Stimulated activated CD4-positive, alpha-beta T cell treated with anti-CD3 and anti-CD28 coated beads, TNF-alpha, amount 100 ng/mL, for 4 hours (primary cell): Measurements from ENCODE around the gene MYOF.
"Not testable (repeated sequence)": the region's sequence is repeated elsewhere in the genome, so short reads cannot be mapped to it uniquely, and the experiment has no call there.

Source experiments
- DNase-seq, 3 experiments: peaks; one replicate each; pipeline ENCODE4 v3.0.0-alpha.2; 2020; ENCODE audit warnings: low read depth in 3 of 3

Gene MYOF

GRCh38 chr10:93434991-93435491 is 47.1 kb downstream of the MYOF start:
- no peak for DNase-seq

DNA sequence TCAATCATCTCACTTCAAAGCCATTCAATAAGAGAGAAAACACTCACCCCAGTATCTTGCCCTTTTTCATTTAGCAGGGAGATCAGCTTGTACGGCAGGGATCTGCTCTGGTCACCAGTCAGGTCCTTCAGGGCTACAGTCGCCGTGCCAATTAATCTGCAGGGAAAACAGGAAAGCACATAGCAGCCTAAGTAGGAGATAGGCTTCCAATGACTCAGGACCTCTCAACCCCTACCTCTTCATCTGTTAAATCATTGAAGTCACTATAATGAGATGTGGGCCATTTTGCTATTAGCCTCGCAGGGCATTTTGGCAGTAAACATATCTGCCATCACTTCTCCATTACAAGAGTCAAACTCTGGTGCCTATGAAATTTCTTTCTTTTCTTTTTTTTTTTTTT is 50.8 kb downstream of the MYOF start:
- no peak for DNase-seq

DNA sequence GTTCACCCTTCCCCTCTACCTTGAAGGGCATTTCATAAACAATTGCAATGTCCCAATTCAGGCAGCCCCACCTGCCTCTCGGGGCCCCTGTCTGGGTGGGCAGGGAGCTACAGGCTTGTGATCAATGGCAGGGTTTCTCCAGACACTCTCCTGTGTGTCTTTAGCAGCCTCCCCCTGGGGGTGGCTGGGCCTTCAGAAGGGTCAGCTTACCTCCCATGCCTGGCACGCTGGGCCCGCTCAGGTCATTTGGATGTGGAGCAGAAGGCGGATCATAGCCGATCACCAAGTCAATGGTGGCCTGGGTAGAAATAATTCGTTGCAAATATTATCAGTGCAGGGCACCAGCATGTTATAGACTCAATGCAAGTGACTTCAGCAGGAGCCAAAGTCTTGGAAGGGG is 56.3 kb downstream of the MYOF start:
- DNase-seq: no peak

GRCh38 chr10:93422118-93422517 is 60.0 kb downstream of the MYOF start:
- no peak for DNase-seq

DNA sequence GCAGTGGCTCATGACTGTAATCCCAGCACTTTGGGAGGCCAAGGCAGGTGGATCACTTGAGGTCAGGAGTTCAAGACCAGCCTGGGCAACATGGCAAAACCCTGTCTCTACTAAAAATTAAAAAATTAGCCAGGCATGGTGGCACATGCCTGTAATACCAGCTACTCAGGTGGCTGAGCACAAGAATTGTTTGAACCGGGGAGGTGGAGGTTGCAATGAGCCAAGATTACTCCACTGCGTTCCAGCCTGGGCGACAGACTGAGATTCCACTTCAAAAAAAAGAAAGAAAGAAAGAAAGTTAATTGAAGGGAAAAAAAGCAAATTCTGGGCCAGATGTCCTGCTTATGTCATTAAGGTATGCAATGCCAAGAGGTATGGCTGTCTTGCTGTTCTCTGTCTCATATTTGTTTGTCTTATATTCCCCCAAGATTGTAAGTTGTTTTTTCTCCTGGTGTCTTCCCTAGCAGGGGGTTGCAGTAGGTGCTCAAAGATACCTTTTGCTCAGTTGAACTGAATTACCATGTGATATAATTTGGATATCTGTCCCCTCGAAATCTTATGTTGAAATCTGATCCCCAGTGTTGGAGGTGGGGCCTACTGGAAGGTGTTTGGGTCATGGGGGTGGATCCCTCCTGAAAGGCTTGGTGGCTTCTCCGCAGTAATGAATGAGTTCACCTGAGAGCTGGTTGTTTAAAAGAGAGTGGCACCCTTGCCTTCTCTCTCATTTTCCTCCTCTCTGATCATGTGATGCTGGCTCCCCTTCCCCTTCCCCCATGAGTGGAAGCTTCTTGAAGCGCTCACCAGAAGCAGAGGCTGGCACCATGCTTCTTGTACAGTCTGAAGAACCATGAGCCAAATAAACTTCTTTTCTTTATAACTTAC is 60.9 kb downstream of the MYOF start:
- no peak for DNase-seq

DNA sequence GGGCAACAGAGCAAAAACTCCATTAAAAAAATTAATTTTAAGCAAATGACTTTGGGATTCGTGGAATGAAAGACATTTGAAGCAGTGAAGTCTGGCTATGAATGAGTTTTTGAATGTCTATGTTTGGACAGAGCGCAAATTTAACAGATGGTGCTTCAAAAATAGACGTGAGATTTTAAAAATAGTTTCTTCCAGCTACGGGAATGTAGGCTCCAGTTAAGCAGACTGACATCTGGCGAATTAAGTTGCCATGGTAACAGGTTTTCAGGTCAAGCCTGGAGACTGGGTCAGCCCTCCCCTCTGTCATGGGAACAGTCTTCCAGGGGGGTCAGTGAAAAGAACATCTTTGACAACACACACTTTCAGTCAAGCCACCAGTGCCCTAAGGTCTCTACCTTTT is 62.0 kb downstream of the MYOF start:
- no peak for DNase-seq

DNA sequence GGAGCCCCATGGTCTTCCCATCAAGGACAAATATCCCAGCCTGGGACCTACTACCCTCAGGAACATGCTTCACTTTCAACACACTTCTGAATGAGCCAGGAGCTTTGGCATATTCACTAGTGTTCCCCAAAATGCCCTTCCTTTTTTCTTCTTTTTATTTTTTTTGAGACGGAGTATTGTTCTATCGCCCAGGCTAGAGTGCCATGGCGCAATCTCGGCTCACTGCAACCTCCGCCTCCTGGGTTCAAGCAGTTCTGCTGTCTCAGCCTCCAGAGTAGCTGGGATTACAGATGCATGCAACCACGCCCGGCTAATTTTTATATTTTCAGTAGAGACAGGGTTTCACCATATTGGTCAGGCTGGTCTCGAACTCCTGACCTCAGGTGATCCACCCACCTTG is 63.1 kb downstream of the MYOF start:
- DNase-seq: not testable (repeated sequence)

DNA sequence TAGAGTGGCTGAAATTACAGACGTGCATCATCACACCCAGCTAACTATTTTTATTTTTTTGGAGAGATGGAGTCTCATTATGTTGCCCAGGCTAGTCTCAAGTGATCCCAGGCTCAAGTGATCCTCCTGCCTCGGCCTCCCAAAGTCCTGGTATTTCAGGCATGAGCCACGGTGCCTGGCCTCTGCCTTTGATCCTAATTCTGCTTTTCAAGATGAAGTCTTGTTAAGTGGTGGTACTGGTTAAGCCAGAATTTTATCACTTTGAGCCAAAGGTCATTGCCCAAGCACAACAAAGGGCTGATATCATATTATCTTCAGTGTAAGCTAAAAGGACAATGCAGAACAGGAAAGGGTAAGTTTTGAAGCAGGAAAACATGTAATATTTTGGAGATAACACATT is 64.2 kb downstream of the MYOF start:
- no peak for DNase-seq

DNA sequence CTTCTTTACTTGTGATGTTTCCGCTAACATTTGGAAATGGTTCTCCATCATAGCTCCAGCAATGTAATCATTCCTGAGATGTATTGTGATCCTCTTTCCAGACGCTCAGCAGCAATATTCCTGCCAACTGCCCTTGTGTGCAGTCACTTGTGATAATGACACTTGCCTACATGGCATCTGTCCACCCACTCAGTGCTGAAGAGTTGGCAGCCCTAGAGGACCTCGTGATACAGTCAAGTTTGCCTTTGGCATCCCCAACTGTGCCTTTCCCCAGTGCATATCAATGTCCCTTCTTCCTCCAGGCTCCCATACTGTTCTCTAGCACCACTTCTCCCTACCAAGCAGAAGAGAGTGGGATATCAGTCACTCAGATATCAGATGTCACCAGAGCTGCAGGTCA is 64.9 kb downstream of the MYOF start:
- DNase-seq: no peak

- DNase-seq: no peak
These were observed 65.3 kb downstream of the MYOF start for GRCh38 chr10:93416824-93417223.

GRCh38 chr10:93415693-93416092 is 66.4 kb downstream of the MYOF start:
- no peak for DNase-seq

DNA sequence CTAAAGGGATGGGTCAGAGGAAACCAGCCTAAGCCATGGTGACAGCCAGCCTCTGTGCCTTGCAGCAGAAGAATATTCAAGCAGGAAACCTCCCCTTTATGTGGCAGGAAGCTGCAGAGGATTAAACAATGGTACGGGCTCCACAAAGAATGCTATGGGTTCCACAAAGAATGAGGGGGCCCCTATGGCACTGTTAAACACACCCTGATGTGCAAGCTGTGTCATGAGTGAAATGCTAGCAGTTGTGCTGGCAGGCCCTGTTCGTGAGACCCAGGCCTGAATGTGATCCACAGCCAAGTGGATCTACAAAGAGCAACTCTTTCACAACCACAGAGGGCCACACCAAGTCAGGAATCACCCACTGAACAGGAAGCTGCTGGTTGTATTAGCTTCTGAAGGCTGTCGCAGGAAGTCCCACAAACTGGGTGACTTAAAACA is 68.9 kb downstream of the MYOF start:
- no peak for DNase-seq

DNA sequence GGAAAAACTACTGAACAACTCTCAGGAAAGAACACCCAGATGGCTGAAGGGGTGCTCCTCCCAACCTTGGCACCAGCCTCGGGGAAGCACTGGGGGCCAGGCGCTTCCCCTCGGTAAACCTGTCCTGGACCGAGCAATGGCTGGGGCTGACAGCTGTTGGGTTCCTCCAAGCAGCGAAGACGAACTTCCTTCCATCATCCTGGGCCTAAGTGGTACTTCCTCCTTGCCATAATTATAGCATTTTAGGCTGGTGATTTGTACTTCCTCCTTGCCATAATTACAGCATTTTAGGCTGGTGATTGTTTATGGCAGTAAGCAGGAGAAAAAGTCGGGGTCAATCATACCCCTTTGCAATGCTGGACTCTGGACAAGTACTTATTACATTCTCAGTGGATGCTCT is 69.3 kb downstream of the MYOF start:
- no peak for DNase-seq

DNA sequence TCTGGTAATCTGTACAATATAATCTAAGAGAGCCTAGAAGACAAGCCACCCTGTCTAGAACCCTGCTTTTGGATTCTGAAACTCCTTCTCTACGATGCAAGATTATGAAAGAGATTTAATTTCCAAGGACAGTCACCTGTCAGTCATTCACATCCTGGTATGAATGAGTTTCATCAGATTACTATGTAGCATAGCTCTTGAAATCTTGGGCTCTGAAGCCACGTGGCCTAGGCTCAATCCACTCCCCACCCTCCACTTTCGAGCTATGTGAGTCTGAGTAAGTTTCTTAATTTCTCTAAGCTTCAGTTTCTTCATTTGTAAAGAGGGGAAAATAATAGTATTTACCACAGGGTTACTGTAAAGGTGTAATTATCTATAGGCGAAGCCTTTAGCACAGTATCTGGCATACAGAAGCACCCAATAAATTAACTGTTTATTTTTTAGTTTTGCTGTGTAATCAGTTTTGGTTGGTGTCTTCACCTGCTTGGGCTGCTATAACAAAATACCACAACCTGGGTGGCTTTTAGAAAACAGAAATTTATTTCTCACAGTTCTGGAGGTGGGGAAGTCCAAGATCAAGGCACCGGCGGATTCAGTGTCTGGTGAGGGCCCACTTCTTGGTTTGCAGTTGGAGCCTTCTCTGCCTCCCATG is 71.3 kb downstream of the MYOF start:
- no peak for DNase-seq

DNA sequence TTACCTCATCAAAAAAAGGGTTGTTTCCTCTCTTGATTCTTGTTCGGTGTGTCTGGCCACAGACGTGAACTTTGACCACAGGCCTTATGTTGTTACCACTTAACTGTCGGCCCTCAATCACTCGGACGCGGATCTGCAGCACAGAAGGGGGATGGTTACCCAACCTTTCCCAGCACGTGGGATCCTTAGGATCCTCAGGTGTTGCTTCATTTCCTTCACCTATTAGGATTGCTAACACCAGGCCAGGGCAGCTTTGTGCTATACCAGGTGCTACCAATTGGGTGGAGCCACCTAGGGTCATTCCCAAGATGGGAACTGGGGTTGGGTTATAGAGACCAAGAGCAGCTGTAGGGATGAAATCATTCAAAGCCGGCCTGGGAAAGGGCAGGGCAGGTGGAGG is 73.4 kb downstream of the MYOF start:
- DNase-seq: no peak

- no peak for DNase-seq
These were observed 75.6 kb downstream of the MYOF start for GRCh38 chr10:93406364-93407145.

- DNase-seq: no peak
These were observed 78.1 kb downstream of the MYOF start for GRCh38 chr10:93404048-93404354.

DNA sequence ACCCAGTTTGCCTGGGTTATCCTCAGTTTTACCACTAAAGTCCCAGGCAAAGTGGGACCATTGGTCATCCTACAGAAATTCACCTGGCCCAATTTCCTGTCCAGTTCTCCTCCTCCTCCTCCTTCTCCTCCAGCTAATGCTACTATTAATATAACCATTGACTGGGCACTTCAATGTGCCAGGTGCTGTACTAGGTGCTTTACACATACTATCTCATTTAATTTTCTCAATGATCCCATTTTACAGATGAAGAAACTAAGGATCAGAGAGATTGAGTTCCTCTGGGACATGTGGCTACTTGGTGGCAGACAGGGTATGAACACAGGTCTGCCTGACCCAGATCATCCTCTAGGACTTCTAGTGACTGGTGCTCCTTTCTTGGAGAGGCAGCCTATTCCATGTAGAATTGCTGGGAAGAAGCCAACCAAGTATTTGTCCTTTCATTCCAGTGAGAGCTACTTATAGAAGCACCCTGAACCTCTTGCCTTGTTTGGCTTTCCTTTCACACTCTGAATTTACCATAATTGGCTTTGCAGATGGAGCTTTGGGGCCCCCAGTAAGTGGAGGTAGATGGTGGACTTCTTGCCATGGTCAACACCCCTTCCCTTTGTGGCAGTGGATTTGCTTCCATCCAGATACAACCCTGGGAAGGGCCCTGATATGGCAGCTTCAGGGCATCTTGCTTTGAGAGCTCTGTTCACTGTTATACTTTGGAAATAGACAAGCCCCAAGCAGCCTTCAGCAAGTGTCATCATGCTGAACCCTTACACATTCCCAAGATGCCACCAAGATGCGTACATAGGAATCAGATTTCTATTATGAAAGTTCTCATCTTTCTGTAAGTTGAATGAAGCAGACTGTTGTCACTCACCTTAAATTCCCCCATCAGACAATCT is 78.7 kb downstream of the MYOF start:
- no peak for DNase-seq

DNA sequence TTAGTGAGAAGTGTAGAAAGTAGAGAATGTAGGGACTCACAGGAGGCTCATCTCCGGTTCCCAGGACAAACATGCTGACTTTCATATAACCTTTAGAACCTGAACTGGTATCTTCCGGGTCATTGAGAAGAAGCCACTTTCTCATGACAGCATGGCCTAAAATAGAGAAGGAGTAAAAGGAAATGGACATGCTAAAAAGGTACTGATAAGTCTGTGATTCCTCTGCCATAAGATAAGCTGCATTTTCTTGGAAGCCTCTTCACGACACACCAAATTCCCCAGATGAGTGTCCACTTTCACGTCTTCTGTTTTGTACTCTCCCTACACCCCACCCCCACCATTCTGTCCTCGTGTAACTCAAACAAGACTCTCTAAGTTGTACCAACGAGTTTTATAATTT is 79.9 kb downstream of the MYOF start:
- DNase-seq: no peak

- DNase-seq: no peak
These were observed 83.6 kb downstream of the MYOF start for GRCh38 chr10:93398528-93398927.

GRCh38 chr10:93397020-93397419 is 85.1 kb downstream of the MYOF start:
- DNase-seq: no peak

DNA sequence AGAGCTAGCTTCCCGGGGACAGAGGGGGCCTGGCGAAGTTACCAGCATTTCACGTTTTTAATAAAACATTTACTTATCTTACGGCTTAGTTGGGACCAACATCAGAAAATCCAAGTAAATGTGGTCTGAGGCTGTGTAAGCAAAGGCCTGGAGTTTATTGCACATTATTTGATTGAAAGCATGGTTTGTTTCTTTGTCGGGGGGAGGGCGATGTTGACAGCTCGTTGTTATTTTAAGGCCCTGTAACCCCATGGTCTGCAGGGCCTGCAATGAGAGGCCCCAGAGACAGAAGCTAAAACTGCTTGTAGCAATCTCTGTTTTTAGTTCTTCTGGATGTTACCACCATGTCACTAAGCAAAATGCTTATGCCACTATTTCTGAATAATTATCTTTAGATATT is 88.9 kb downstream of the MYOF start:
- no peak for DNase-seq
